ENCODE data around the gene MTAP.
"Not testable (repeated sequence)": the region's sequence is repeated elsewhere in the genome, so short reads cannot be mapped to it uniquely, and the experiment has no call there.

Gene MTAP

DNA sequence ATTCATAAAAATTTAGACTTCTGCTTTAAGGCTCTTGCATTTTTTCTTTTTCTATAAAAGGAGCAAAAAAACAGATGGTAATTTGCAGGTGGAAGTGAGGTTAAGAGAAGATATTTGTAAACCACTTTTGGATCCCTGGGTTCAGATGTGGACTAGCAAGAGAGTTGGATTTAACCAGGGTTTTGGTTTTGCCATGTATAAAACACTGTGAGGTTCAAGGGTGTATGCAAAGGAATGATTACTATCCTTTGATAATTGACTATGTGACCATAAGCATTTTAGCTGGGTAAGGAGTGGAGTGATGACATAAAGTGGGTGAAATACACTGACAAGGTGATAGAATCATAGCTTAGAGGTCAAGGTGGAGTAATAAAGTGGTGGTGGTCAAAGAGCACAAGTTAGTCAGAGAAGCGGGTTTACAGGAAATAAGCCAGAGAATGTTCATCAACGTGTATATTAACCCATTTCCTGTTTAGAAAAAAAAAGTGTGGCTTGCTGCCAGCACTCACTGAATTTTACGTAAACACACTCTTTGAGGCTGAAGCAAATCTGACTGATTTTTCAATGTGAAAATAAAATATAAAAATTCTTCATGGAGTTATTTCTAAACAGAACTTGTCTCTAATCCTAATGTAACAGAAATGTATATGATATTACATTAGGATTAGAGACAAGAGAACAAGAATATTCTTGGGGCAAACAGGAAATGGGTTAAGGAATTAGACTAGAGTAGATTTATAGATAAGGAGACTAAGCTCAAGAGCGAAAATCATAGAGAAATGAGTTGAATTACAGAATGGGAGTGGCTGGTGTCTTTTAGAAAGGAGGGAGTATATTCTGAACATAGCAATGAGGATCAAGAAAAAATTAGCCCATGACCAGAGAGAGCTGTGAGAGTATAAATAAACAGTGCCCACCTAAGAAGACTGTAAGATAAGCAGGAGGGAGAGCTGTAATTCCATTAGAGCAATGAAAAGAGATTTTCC is 117.2 kb downstream of the MTAP start:
- no peak for DNase-seq (ENCODE audit: low read depth, low spot score)

DNA sequence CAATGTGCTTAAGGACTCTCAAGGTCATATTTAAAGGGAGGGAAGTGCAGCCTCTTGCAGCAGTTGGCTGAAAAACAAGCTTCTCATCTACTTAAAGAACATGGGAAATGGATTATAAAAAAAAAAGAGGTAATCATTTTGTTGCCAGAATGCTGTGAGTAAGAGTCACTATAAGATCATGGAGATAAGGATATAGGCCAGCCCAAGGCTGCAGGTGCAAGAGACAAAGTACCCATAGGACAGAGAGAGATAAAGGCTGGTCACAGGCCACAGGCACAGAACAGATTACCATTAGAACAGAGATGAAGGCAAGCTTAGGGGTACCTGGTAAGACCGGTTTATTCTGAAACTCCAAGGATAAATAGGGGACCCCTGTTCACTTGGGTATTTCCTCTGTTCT is 121.3 kb downstream of the MTAP start:
- DNase-seq (ENCODE audit: low read depth, low spot score) = no peak

DNA sequence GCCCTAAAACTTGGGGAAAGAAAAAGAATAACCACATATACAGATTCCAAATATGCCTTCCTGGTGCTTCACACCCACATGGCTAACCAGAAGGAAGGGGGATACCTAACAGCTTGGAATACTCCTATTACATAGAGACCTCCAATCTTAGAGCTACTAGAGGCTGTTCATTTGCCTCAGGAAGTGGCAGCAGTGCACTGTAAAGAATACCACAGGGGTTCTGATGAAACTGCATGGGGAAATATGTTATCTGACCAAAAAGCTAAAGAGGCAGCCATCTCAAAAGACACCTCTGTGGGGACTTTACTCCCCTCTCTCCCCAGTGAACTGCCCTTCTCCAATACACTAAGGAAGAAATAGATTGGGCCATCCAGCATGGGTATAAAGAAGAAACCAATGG is 125.3 kb downstream of the MTAP start:
- DNase-seq (ENCODE audit: low read depth, low spot score) = no peak

DNA sequence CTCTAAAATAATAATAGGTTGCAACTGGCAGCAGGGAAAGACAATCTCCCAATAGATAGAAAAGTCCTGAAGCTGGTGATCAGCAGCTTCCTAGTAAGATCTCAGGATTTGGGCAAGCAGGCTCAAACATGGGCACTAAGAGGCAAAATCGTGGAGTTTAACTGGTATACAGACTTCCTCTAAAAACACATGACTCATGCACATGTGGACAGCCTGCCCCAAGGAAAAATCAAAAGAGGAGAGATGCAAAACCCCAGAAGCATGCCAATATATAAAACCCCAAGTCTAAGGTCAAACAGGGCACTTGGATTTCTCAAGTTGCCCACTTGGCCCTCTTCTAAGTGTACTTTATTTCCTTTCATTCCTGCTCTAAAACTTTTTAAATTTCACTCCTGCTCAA is 129.0 kb downstream of the MTAP start:
- DNase-seq (ENCODE audit: low read depth, low spot score) = no peak

DNA sequence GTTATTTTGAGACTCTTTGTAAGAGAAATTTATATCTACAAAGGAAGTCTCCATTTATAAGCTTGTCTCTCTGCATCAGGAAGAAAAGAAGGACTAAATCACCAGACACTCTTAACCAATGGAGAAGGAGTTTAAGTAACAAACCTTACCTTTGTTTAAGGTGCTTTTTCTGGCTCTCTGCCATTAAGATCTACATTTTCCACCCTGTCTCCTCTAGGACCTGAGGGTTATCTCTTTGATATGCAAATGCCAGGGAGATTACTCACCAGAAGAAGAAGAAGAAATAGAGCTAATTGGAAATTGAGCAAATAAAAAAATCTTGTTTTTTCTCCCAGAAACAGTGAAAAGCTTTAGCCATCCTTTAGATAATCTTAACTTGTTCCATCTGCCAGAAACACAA is 130.8 kb downstream of the MTAP start:
- DNase-seq (ENCODE audit: low read depth, low spot score) = no peak

DNA sequence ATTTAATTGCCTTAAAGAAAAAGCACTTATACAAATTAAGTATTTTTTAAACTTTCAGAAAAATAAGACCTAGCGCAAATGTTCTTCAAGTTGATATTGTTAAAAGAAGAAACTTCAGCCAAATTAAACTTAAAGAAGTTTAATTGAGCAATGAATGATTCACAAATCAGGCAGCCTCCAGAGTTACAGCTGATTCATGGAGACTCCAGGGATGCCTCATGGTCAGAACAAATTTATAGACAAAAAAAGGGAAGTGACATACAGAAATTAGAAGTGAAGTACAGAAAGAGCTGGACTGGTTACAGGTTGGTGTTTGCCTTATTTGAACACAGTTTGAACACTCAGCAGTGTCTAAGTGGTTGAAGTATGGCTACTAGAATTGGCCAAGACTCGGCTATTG is 131.4 kb downstream of the MTAP start:
- DNase-seq (ENCODE audit: low read depth, low spot score) = no peak

DNA sequence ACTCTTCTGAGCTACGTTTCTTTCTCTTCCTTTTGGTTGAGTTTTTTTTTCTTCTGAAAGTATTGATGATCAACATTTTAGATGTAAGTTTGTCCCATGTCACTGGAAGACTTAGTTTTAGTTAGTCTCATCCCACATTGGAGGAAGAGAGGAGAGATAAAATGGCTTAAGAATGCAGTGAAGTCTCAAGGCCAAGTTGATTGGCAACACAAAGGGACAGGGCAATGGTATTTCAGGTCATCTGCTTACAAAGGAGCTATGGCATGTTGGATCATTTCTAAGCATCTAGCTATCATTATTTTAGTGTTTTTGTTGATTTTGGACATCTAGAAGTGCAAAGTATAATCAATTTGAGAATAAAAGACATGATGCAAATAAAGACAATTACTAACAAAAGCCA is 133.2 kb downstream of the MTAP start:
- DNase-seq (ENCODE audit: low read depth, low spot score) = no peak

DNA sequence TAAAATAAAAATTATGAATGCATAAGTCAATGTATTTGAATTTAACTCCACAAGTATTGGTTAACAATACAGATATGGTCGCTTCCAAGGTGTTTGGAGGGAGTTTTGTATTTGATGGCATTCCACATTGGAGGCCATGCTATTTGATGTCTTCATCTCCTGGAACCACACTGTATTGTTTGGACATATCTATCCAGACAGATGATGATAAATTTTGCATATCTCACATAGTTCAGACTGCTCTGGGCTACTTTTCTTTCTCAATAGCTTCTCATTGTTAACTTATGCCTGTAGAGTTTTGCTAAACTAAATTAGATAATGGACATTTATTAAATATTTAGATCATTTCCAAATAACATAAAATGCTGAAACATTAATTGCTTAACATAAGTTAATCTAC is 133.7 kb downstream of the MTAP start:
- DNase-seq (ENCODE audit: low read depth, low spot score) = no peak

DNA sequence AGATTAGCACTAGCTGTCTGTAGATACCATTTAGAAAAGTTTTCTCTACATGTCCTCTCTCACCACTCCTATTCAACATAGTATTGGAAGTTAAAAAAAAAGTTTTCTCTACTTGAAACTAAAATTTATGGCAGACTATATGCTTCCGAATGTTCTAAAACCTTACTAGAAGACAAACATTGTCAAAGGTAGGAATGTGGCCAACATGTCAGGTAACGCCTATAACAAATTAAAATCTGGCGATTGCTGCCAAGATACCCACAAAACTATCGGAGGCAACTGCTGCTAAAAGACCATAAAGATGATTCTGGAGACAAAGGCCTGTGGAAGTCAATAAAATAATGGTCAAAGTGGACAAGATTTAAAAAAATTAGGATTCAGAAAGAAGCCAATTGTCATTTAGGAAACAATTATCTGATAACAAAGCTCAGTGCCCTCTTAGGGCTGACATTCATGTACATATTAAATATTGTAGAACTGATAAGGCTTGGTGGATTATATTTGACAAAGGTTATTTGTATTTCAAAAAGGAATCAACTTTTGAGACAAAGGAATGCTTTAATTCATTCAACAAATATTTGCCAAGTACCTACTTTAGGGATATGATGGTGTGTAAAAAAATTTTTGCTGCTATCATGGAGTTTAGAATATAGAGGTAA is 139.0 kb downstream of the MTAP start:
- DNase-seq (ENCODE audit: low read depth, low spot score) = no peak

DNA sequence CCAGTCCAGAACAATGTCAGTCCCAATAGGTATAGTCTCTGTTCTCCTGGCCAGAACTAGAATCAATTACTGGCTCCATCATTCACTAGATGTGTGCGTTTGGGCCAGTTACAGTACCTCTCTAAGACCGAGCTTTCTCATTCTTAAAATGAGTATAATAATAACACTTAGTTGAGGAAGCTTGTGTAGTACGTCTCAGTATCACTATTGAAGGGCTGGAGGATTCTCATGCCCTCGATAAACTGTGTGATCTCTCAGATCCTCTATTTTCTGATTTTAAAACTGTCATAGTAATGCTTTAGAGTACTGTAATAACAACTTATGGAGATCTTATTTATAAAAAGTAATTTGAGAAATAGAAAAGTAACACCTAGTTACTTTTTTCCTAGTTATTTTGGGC is 141.0 kb downstream of the MTAP start:
- DNase-seq (ENCODE audit: low read depth, low spot score) = no peak

DNA sequence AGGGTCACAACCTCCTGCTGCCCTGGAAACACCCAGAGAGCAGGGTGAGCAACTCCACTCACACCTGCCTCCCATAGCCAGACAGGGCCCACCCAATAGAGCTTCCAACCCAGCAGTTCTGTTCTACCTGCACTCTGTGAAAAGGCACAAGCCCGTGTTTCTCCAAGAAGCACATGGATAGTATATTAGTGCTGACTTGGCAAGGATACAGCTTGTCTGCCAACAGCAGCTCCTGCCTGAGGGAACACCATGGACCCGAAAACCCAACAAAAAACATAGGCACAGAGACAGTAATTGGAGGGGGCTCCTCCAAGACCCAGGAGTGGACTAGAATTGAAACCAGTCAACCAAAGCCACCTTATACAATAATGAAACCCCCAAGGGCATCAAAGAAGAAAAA is 143.2 kb downstream of the MTAP start:
- no peak for DNase-seq (ENCODE audit: low read depth, low spot score)

DNA sequence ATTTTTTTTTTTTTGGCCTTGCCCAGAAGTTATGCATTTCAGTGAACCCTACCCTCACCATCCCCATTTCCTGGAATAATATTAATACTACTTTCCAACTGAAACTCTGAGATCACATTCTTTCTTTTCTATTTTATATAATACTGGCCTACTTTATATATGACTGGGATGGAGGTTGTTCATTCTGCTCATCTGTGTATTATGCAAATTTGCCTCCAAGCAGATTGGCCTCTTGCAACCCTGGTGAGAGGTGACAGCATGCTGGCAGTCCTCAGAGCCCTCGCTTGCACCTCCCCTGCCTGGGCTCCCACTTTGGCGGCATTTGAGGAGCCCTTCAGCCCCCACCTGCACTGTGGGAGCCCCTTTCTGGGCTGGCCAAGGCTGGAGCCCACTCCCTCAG is 156.4 kb downstream of the MTAP start:
- no peak for DNase-seq (ENCODE audit: low read depth, low spot score)

DNA sequence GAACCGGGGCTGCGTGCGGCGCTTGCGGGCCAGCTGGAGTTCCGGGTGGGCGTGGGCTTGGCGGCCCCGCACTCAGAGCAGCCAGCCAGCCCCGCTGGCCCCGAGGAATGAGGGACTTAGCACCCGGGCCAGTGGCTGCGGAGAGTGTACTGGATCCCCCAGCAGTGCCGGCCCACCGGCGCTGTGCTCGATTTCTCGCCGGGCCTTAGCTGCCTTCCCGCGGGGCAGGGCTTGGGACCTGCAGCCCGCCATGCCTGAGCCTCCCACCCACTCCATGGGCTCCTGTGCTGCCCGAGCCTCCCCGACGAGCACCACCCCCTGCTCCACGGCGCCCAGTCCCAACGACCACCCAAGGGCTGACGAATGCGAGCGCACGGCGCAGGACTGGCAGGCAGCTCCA is 156.8 kb downstream of the MTAP start:
- not testable (repeated sequence) for DNase-seq (ENCODE audit: low read depth, low spot score)

DNA sequence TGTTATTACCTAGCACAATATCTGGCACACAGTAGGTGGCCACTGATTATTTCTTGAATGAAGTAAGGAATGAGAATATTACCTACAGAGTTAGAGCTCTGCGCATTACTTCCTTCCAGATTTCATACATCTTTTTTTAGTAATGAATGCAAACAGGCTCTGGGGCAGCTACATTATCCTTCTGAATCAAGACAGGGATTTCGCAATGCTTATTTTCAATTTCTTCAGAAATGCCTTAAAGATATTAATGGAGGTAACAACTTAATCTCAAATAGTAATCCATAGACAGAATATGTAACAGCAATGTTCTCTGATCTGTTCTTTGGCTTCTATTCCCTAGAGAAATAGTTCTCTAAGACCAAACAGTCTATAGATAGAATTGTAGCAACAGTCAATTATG is 159.1 kb downstream of the MTAP start:
- DNase-seq (ENCODE audit: low read depth, low spot score) = no peak

DNA sequence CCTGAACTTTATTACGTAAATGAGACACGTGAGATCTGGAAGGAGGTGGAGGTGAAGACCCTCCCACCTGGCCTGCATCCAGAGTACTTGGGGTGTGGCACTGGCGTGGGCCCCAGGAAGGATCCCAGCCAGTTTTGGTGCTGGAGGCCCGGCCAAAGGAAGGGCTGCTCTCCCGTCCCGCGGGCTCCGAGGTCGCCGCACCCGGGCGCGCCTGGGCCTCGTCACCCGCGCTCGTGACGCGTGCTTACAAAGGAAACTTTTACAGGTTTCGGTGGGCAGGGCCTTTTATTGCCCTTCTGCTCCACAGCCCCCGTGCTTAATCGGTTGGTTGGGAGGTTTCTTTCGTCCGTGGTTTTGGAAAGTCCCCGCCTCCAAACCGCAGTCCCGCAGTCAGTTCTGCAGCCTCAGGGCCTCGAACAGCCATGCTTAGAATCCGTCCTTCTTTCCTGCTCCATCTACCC is 162.5 kb downstream of the MTAP start:
- DNase-seq (ENCODE audit: low read depth, low spot score) = no peak

DNA sequence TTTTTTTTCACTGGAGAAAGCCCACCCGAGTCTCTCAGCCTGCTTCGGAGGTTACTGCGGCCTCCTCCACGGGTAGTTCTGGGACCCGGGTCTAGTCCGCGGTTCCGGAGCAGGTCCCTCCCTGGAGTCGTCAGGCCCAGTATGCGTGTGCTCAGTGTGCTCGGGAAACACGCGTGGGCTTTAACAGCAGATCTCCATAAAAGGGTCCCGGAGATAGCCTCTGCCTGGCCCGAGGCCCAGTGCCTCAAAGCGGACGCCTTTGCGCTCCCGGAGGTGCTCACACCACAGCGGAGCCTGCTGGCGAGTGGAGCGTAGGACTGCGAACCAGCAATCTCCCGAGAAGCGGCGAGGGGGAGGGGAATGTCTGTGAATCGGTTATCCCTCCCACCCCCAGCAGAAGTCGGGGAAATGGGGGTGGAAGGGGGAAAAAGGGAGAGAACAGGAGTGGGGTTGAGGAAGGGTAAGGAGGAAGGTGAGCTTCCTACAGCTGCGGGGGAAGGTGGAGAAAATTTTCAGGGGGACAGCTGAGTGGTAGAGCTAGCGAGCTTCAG is 163.0 kb downstream of the MTAP start:
- peak; percentile 50 for DNase-seq (ENCODE audit: low read depth, low spot score)

DNA sequence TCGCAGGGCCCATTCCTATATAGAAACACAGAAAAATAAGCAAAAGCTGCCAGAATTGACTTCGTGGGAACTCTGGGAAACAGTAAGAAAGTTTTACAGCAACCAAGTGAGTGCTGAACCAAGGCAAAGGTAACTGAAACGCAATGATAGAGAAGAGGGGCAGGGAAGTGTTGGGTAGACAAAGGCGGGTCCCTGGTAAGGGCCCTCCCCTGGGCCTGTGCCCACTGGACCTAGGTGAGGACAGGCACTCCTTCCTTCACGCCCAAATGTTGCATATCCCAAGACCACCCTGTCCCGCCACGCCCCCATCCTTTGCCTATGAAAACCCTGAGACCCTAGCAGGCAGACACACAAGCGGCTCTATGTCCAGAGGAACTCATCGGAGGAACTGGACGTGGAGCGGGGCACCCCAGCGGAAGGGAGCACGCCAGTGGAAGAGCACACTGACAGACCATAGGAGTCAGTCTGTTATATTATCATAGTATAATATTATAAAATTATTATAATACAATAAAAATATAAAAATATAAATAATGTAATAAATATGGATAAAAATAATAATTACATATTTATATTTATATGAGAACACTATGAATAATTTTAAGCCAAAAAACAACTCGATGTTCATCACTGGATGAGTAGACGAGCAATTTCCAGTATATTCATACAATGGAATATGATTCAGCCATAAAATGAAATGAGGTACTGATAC is 163.9 kb downstream of the MTAP start:
- DNase-seq (ENCODE audit: low read depth, low spot score) = no peak

DNA sequence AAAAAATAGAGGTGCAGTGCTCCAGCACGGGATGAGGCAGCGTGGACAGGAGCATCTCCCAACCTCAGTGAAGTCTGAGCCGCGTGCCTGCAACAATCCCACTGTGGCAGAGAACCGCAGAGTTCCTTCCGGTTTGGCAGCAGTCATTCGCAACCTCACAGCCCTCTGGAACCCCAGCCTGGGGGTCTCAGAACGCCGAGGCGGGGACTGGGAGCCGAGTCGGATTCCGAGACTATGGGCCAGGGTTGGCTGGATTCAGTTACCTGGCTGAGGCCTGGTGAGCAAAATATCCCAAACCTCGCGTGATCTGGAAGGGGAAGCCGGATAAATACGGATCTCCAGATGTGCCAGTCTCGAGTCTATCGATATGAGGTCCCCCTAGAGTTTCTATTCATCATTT is 164.7 kb downstream of the MTAP start:
- no peak for DNase-seq (ENCODE audit: low read depth, low spot score)

DNA sequence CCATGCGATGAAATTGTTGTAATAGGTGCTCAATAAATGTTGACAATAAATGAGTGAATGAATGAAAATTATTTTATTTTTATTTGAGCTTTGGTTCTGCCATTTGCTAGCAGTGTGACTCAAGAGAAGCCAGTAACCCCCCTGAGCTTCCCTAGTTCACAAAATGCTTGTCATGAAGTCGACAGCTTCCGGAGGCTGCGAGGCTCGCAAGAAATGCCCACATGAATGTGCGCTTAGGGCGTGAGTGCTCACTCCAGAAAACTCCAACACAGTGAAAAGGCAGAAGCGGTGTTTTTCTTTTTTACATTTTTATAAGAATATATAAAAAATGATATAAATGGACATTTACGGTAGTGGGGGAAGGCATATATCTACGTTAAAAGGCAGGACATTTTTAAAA is 165.3 kb downstream of the MTAP start:
- DNase-seq (ENCODE audit: low read depth, low spot score) = no peak

DNA sequence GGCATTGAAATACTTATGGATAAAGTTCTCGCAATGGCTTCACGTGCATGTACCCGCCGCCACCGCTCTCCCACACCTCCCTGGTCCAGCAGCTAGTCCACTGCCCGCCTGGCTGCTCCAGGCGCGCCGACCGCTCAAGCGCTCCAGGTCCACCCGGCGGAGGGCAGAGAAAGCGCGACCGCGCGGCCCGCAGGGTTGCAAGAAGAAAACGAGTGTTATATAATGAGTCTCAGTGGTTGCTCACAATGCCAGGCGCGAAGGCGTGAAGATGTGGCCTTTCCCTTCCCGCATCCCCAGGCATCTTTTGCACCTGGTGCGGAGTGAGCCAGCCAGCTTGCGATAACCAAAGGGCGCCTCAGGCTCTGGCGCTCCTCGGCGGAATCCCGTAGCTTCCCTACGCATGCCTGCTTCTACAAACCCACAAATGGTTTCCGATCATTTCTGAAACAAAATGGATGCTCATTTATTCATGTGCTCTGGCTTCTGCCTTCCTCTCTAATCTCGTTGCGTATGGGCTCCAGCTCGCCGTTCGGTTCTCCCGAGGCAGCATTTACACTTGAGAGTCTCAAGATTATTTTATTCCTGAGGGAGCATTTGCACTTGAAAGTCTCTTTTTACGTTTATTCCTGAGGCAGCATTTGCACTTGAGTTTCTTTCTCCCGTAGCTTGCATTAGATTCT is 166.0 kb downstream of the MTAP start:
- DNase-seq (ENCODE audit: low read depth, low spot score) = no peak

All from smooth muscle cell of the brain vasculature (primary cell).